OCI-LY3 (cell line): ENCODE results near the gene SYT11.

Experiments
- CTCF ChIP-seq: fragments of 200-600, 300-600 bp; sonication (generic); IDR thresholded peaks from 2 replicates; pipeline ENCODE4 v1.5.1; 2014; ENCODE audit warnings: antibody characterized with exemption, low read length, low read depth
- EZH2phosphoT487 ChIP-seq: fragments of 200-600 bp; shearing (Covaris generic); IDR thresholded peaks from 2 replicates; pipeline ENCODE4 v1.6.1; 2018; ENCODE audit warnings: antibody characterized with exemption, mixed run types, low read depth

- TF ChIP-seq CTCF (no peak), EZH2phosphoT487 (no peak)
These were observed 24.9 kb downstream of the SYT11 start for GRCh38 chr1:155884031-155884960.
